SK-N-MC (cell line): ENCODE results near the gene ACOT9.

Experiments used
- EZH2 ChIP-seq: fragments of 200-600 bp; sonication (generic); IDR thresholded peaks from one replicate; pipeline ENCODE4 v1.6.1; 2017; ENCODE audit warnings: antibody characterized with exemption
- POLR2AphosphoS5 ChIP-seq: IDR thresholded peaks from 2 replicates; pipeline ENCODE4 v1.6.1; 2012; ENCODE audit warnings: mild to moderate bottlenecking, low read depth, low read length, borderline replicate concordance

DNA sequence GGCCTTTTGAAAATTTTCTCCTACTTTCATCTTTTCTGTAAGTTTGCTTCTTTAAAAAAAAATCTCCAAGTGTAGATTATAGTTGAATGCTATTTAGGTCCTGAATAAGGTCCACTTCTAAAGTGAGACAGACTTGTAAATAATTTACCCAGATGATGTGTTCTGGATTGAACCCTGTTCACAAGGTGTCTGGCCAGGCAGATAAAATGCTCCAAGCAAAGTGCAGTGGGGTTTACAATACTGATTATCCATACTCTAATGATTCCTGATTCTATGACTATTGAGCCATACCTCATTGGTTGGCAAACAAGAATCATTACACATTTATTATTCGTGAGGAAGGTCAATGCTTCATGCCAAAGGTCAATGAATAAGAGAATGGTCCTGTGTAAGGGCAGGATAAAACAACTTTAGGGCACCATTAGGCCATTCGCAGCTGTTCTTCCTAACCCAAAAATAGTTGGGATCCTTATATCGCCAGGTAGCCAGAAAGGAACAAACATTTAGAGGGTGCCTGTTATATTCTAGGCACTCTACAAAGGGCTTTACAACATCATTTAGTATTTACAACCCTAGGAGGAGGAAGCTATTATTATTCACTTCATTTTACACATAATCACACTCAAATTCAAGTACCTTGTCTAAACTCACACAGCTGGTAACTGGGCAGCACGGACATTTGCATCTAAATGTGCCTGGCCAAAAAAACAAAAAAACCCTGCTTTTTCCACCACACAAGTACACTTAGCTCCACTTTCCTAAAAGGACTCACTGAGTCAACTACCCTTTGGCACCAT, 21.3 kb upstream of the ACOT9 start:
- TF ChIP-seq EZH2 (no peak), POLR2AphosphoS5 (no peak)
